ENCODE results near the gene CDKAL1. TPM values are rescaled to one million over a fixed set of nuclear protein-coding genes. Genes with fewer than 3 reads are reported as not detected.

The CDKAL1 gene
- total and polyA plus RNA-seq, 9 of the 15 experiments (the other 6 are each of a cell fraction or from before 2014, with no cell fraction given), result 11.2 to 36.3 (median 20.1) TPM

DNA sequence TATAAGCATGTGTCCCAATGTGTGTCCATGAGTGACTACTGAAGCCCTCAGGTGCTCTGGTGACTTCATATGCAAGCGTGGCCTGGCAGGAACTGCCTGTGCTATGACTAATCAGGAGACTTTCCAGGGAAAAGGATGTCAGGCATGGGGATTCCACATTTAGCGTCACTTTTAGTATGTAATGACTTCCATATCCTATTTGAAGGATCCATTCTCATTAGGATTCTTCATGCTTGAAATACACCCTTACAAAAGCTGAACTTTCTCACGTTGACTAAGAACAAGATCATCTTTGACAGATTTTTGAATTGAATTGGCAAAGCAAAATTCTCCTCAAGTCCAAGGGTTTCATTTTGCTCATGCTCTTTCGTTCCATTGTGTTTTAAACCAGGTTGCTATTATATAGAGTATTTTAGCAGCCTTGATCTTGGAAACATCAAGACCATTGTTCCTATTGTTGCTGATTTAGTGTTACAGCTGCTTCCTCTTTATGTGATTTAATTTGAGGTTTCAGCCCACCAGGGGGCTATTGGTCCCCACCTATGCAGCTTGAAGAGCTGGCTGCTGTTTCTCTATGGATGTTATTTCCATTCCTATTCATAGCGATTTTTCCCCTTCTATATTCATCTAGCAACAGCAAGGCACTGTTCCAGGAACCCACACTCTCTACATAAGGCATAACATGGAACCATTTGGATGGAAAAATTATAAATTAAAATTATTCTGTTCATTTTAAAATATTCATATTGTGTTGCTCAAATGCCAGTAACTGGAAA, 418.6 kb downstream of the CDKAL1 start:
- Histone ChIP-seq H3K4me2 (ENCODE audit: insufficient read depth, low read length) (no peak overlapping the region), H3K79me2 (ENCODE audit: control insufficient read depth, insufficient read depth, low read length) (no peaks in the 10 kb centered on the region), H3K36me3 (ENCODE audit: control insufficient read depth, insufficient read depth, low read length) (0 out of 3 replicates have a peak, but pooled peaks cover 5% of the 10 kb centered on the region), H3K9me3 (replicated peaks; ENCODE audit: control insufficient read depth, insufficient read depth, low read depth, low read length) (no peaks in the 10 kb centered on the region), H4K20me1 (replicated peaks; ENCODE audit: control insufficient read depth, insufficient read depth, low read length) (no peaks in the 10 kb centered on the region), H3K4me3 (no peak overlapping the region), H3K27ac (ENCODE audit: extremely low read depth, low read depth, low read length) (no peak overlapping the region), H2AFZ (ENCODE audit: low read depth, low read length) (no peak overlapping the region), H3K9me1 (ENCODE audit: control insufficient read depth, insufficient read depth, low read length) (no peaks in the 10 kb centered on the region), H3K27me3 (ENCODE audit: control insufficient read depth in 2 of 2, insufficient read depth in 2 of 2, low read length in 2 of 2) (no peaks in the 10 kb centered on the region), H3K4me1 (replicated peaks in 1 of 2; ENCODE audit: control insufficient read depth in 2 of 2, insufficient read depth in 2 of 2, low read length in 2 of 2) (no peaks in the 10 kb centered on the region), H3K9ac (ENCODE audit: insufficient read depth in 1 of 2, low read depth in 2 of 2, low read length in 2 of 2) (no peak overlapping the region)
- TF ChIP-seq ZNF140 (CRISPR knock-in tag; IDR thresholded peaks at IDR 0.05) (no peak), SMARCE1 (IDR thresholded peaks at IDR 0.05) (no peak), SAFB2 (IDR thresholded peaks at IDR 0.05; ENCODE audit: borderline replicate concordance, low read depth, low read length, severe bottlenecking) (no peak), SETDB1 (IDR thresholded peaks at IDR 0.05; ENCODE audit: low read length) (no peak), FOXM1 (IDR thresholded peaks at IDR 0.05; ENCODE audit: low read depth) (no peak), FOXM1 (CRISPR knock-in tag; IDR thresholded peaks at IDR 0.05; ENCODE audit: low read depth) (no peak), KLF13 (tag; IDR thresholded peaks at IDR 0.05; ENCODE audit: borderline replicate concordance, low read depth) (no peak), XRCC5 (IDR thresholded peaks at IDR 0.05; ENCODE audit: low read depth, low read length) (no peak), ZNF324 (CRISPR knock-in tag; IDR thresholded peaks at IDR 0.05) (no peak)
- TF ChIP-seq, protein P1, sequence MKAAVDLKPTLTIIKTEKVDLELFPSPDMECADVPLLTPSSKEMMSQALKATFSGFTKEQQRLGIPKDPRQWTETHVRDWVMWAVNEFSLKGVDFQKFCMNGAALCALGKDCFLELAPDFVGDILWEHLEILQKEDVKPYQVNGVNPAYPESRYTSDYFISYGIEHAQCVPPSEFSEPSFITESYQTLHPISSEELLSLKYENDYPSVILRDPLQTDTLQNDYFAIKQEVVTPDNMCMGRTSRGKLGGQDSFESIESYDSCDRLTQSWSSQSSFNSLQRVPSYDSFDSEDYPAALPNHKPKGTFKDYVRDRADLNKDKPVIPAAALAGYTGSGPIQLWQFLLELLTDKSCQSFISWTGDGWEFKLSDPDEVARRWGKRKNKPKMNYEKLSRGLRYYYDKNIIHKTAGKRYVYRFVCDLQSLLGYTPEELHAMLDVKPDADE (conservative IDR thresholded peaks at IDR 0.05; ENCODE audit: control insufficient read depth, low read depth, low read length), result no peak
- TF ChIP-seq, protein P2, sequence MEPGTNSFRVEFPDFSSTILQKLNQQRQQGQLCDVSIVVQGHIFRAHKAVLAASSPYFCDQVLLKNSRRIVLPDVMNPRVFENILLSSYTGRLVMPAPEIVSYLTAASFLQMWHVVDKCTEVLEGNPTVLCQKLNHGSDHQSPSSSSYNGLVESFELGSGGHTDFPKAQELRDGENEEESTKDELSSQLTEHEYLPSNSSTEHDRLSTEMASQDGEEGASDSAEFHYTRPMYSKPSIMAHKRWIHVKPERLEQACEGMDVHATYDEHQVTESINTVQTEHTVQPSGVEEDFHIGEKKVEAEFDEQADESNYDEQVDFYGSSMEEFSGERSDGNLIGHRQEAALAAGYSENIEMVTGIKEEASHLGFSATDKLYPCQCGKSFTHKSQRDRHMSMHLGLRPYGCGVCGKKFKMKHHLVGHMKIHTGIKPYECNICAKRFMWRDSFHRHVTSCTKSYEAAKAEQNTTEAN (CRISPR knock-in tag; IDR thresholded peaks at IDR 0.05), result no peak
- TF ChIP-seq, protein P3, sequence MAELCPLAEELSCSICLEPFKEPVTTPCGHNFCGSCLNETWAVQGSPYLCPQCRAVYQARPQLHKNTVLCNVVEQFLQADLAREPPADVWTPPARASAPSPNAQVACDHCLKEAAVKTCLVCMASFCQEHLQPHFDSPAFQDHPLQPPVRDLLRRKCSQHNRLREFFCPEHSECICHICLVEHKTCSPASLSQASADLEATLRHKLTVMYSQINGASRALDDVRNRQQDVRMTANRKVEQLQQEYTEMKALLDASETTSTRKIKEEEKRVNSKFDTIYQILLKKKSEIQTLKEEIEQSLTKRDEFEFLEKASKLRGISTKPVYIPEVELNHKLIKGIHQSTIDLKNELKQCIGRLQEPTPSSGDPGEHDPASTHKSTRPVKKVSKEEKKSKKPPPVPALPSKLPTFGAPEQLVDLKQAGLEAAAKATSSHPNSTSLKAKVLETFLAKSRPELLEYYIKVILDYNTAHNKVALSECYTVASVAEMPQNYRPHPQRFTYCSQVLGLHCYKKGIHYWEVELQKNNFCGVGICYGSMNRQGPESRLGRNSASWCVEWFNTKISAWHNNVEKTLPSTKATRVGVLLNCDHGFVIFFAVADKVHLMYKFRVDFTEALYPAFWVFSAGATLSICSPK (IDR thresholded peaks at IDR 0.05; ENCODE audit: borderline replicate concordance), result no peak
- 66% methylated on average over 5 of the region's 5 CpGs for WGBS (ENCODE audit: insufficient coverage, low coverage, missing lambda C conversion rate)
- intact Hi-C loops (cut with micrococcal nuclease), result no loop called here
- BruUV-seq (replicated peaks), result no TSS peak
- DNase-seq (ENCODE audit: extremely low read depth in 1 of 4, low spot score in 3 of 4) (peak in 1 of 4 experiments; percentile 4), ATAC-seq (no peak), FAIRE-seq (no peak)
- ChIA-PET POLR2A (no interaction called here), CTCF (ENCODE audit: low intra/inter-chr PET ratio) (no interaction called here)
- in situ Hi-C loops (cut with MboI), result no loop called here

Data from K562 (cell line).